Thymus (tissue), 11 donors: ENCODE results near the gene KRTAP10-9. TPM values are rescaled to one million over a fixed set of nuclear protein-coding genes. Genes with fewer than 3 reads are reported as not detected.

ENCODE experiments used
- DNase-seq, 9 donors: peaks; one replicate each; pipeline ENCODE4 v3.0.0-alpha.2; 2013; ENCODE audit warnings: low spot score in 9 of 9, low read depth in 6 of 9, missing footprints in 1 of 9
- H3K27ac ChIP-seq, 2 donors: one replicate each; pipeline ENCODE4 v1.5.1; 2013; ENCODE audit warnings: control low read depth in 1 of 2, low read depth in 1 of 2, low read length in 1 of 2, mild to moderate bottlenecking in 1 of 2, moderate library complexity in 1 of 2
- H3K27me3 ChIP-seq, 2 donors: one replicate each; pipeline ENCODE4 v1.5.1; 2013; ENCODE audit warnings: low read length in 1 of 2; ENCODE audit not compliant: control insufficient read depth in 2 of 2, insufficient read depth in 1 of 2
- H3K36me3 ChIP-seq, 2 donors: one replicate each; pipeline ENCODE4 v1.5.1; 2013; ENCODE audit warnings: low read length in 1 of 2, mild to moderate bottlenecking in 1 of 2, moderate library complexity in 1 of 2; ENCODE audit not compliant: control insufficient read depth in 2 of 2, insufficient read depth in 2 of 2
- H3K4me1 ChIP-seq, 2 donors: one replicate each; pipeline ENCODE4 v1.5.1; 2013; ENCODE audit warnings: low read length in 2 of 2; ENCODE audit not compliant: control insufficient read depth in 2 of 2, insufficient read depth in 2 of 2
- H3K4me3 ChIP-seq, 2 donors: one replicate each; pipeline ENCODE4 v1.5.1; 2013; ENCODE audit warnings: low read length in 2 of 2, control low read depth in 1 of 2, mild to moderate bottlenecking in 1 of 2
- H3K9me3 ChIP-seq, 2 donors: one replicate each; pipeline ENCODE4 v1.5.1; 2013; ENCODE audit warnings: low read length in 1 of 2, mild to moderate bottlenecking in 1 of 2; ENCODE audit not compliant: control insufficient read depth in 2 of 2, insufficient read depth in 1 of 2
- WGBS: extraction: QIAGEN DNeasy Blood & Tissue Kit; methylation state at CpG from one replicate; pipeline ENCODE4 v1.1.7; 2013; 5-methylcytosine and 5-hydroxymethylcytosine counted together
- polyA plus RNA-seq: library from polyadenylated mRNA; stranded (reverse); fragments of 200-250 nt; gene quantifications from one replicate; pipeline ENCODE4 v1.2.3, GENCODE V29; 2013
- total RNA-seq: library from RNA; stranded (reverse); fragments of 120-200 nt; gene quantifications from one replicate; pipeline ENCODE4 v1.2.4, GENCODE V29; 2013
- donor health status: healthy.

Gene KRTAP10-9
- total and polyA plus RNA-seq, 2 donors = not detected

DNA sequence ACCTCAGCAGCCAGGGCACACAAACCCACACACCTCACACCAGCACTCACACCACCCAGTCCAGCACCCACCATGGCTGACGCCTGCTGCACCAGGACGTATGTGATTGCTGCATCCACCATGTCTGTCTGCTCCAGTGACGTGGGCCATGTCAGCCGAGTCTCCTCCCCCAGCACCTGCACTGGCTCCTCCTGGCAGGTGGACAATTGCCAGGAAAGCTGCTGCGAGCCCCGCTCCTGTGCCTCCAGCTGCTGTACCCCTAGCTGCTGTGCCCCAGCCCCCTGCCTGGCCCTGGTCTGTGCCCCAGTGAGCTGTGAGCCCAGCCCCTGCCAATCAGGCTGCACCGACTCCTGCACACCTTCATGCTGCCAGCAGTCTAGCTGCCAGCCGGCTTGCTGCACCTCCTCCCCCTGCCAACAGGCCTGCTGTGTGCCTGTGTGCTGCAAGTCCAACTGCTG, 14.8 kb upstream of the KRTAP10-9 start, which contains the start of gene KRTAP10-8:
Gene KRTAP10-8 (plus strand): TSS at position 51 of the 458 bp plus-strand sequence. CDS start 22 bp downstream, at position 73.
- peaks cover 3 to 25% of the 10 kb centered on the region in 2 donors for H3K9me3 ChIP-seq
- no peak for DNase-seq
- 94% methylated on average over 8 of the region's 8 CpGs for WGBS
- no peak within 1 kb of the TSS for H3K4me3 ChIP-seq
- no peaks in the 10 kb centered on the region for H3K36me3 ChIP-seq
- H3K4me1 ChIP-seq = peaks cover 0 to 1% of the 10 kb centered on the region in 2 donors
- no peak within 1 kb of the TSS for H3K27ac ChIP-seq
- peaks cover 0 to 2% of the 10 kb centered on the region in 2 donors for H3K27me3 ChIP-seq

DNA sequence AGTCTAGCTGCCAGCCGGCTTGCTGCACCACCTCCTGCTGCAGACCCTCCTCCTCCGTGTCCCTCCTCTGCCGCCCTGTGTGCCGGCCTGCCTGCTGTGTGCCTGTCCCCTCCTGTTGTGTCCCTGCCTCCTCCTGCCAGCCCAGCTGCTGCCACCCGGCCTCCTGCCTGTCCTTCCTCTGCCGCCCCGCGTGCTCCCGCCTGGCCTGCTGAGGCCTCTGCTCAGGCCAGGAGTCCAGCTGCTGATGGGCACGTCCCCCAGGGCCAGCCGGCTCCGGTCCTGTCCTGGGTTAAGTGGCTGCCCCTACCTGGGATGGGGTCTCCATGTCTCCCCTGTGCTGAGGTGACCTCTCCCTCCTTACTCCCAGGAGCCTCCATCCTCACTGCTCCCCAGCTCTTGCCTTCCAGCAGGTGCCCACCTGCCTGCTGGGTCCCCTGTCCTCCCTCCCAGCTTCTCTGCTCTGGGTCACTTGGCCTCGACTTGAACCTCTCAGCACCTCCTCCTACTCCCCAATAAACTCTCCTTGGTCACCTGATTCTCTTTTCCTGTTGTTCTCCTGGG, 14.1 kb upstream of the KRTAP10-9 start:
- no peak for DNase-seq
- 91% methylated on average over 13 of the region's 13 CpGs for WGBS

DNA sequence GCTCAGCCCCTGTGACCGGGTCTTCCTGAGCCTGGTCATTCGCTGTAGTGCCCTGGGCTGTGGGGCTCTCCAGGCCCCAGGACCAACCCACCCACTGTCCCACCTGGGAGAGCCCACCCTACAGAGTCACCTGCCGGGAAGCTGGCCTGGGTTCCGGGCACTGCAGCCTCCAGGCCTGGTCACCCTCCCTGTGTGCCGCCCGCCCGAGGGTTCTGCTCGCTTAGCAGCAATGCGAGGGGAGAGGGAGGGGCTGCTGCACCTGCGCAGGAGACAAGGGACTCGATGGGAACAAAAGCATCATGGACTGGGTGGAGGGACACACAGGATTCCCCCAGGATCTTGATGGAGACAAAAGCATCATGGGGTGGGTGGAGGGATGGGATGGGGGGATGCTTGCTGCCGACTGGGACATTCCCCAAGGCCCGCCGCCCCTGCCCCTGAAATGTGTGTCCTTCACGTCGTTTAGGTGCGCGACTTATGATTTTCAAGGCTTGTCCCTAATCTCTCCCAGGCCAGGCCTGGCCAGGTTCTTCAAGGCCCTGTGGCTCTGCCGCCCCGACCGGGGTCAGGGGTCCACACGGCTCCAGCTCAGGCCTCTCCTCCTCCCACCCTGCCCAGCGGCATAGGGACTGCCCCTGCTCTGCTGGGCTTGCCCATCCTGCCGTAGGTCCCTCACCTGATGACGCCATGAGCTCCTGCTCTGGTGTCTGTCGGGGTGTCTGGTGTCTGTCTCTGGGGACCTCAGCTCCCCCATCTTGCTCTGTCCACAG, 13.3 kb upstream of the KRTAP10-9 start:
- peaks cover 0 to 2% of the 10 kb centered on the region in 2 donors for H3K27me3 ChIP-seq
- H3K4me3 ChIP-seq = no peak overlapping the region
- peaks cover 3 to 27% of the 10 kb centered on the region in 2 donors for H3K9me3 ChIP-seq
- no peaks in the 10 kb centered on the region for H3K36me3 ChIP-seq
- H3K4me1 ChIP-seq = peaks cover 0 to 3% of the 10 kb centered on the region in 2 donors
- DNase-seq = no peak
- H3K27ac ChIP-seq = no peak overlapping the region
- WGBS = 96% methylated on average over 26 of the region's 26 CpGs

More for the DNA sequence above, 14.1 kb upstream of the KRTAP10-9 start:
- Histone ChIP-seq H3K9me3 (peaks cover 3 to 27% of the 10 kb centered on the region in 2 donors), H3K27me3 (peaks cover 0 to 2% of the 10 kb centered on the region in 2 donors), H3K36me3 (no peaks in the 10 kb centered on the region), H3K4me3 (no peak overlapping the region), H3K4me1 (peaks cover 0 to 3% of the 10 kb centered on the region in 2 donors), H3K27ac (no peak overlapping the region)

DNA sequence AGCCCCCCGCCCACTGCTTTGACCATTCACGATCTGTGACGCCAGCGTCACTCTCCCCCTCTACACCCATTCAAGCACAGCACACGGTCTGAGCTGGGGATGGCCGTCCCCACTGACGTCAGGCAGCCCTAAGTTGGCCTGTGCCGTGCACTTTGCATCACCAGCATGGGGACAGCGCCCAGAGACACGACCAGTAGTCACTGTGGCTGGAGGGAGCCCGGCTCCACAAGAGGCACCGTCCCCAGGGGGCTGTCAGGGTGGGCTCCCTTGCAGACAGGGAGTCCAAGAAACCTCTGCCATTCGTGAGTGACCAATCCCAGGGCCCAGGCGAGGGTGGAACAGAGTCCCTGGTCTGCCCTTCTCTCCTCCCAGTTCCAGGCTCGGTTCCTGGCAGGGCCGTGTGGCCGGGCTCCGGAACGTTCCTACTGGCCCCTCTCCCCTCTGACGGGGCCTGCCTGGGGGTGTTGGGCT, 12.7 kb upstream of the KRTAP10-9 start:
- peaks cover 3 to 27% of the 10 kb centered on the region in 2 donors for H3K9me3 ChIP-seq
- H3K36me3 ChIP-seq = no peaks in the 10 kb centered on the region
- H3K27ac ChIP-seq = no peak overlapping the region
- H3K4me1 ChIP-seq = peaks cover 0 to 3% of the 10 kb centered on the region in 2 donors
- H3K27me3 ChIP-seq = peaks cover 0 to 2% of the 10 kb centered on the region in 2 donors
- no peak overlapping the region for H3K4me3 ChIP-seq
- no peak for DNase-seq
- 91% methylated on average over 20 of the region's 20 CpGs for WGBS

DNA sequence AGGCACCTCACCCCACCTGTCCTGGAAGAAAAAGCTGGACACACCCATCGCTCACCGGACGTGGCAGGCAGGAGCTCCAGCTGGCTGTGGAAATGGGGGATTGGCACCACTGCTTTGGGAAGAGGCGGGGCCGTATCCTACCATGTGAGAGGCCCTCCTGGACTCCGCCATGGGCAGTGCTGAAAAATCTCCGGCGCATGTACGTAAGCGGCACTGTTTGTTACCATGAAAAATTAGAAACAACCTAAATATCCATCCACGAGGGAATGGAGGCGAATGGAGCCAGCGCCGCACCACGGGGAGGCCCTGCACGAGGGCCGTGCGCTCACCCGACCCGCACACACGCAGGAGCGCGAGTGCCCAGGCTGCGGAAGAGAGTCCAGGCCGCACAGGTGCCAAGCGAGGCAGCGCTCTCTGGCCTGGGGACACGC, 11.9 kb upstream of the KRTAP10-9 start:
- 94% methylated on average over 28 of the region's 28 CpGs for WGBS
- H3K4me1 ChIP-seq = peaks cover 0 to 3% of the 10 kb centered on the region in 2 donors
- no peak for DNase-seq
- peaks cover 0 to 2% of the 10 kb centered on the region in 2 donors for H3K27me3 ChIP-seq
- no peak overlapping the region for H3K4me3 ChIP-seq
- peaks cover 3 to 27% of the 10 kb centered on the region in 2 donors for H3K9me3 ChIP-seq
- no peak overlapping the region for H3K27ac ChIP-seq
- H3K36me3 ChIP-seq = no peaks in the 10 kb centered on the region

DNA sequence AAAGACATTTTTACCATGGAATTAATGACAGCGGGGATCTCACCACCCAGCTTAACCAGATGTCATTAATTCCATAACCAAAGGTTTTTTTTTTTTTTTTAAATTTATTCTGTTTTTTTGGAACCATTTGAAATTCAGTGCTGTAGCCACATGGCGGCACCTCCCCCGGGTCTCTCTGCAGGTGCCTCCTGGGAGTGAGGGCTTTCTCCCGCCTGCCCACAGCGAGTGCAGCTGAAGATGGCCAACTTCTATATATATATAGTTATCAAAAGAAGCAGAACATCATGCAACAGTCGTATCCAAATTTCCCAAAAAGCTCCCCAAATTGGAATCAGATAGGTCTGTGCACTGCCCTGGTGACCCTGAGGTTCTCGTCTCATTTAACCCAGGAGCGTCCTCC, 11.4 kb upstream of the KRTAP10-9 start:
- Histone ChIP-seq H3K9me3 (peaks cover 3 to 25% of the 10 kb centered on the region in 2 donors), H3K4me3 (no peak overlapping the region), H3K4me1 (peaks cover 0 to 3% of the 10 kb centered on the region in 2 donors), H3K27me3 (peaks cover 0 to 2% of the 10 kb centered on the region in 2 donors), H3K27ac (no peak overlapping the region), H3K36me3 (no peaks in the 10 kb centered on the region)
- DNase-seq = no peak
- WGBS = 74% methylated on average over 8 of the region's 8 CpGs

DNA sequence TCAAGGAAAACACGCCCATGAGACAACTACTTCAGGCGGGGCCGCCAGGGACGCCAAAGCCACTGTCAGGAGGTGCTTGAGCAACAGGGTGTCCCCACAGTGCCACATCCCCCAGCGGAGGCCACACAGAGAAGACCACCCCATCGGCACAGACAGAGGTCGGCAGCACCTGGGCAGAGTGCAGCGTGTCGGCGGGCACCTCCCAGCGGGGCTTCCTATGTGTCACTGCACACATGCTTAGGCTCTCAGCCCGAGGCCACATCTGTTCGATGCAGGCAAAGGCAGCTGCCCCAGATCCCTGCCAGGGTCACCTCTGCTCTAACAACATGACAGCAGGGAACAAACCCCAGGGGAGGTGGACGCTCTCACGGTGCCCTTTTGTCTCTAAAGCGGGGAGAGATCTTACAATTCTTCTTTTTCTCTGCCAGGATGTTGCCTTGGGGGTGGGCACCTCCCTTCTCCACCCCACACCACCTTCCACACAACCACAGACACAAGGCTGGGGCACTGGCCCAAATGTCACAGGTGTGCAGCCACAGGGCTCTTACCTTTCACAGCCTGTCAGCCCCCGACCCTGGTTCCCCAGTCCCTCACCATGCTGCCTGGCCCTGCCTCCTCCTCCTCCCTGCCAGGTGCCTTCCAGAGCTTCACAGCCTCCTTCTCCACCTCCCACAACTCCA, 10.8 kb upstream of the KRTAP10-9 start:
- Histone ChIP-seq H3K9me3 (peaks cover 3 to 22% of the 10 kb centered on the region in 2 donors), H3K4me1 (peaks cover 0 to 3% of the 10 kb centered on the region in 2 donors), H3K36me3 (no peaks in the 10 kb centered on the region), H3K27ac (no peak overlapping the region), H3K27me3 (peaks cover 0 to 2% of the 10 kb centered on the region in 2 donors), H3K4me3 (no peak overlapping the region)
- no peak for DNase-seq
- WGBS = 82% methylated on average over 17 of the region's 17 CpGs

DNA sequence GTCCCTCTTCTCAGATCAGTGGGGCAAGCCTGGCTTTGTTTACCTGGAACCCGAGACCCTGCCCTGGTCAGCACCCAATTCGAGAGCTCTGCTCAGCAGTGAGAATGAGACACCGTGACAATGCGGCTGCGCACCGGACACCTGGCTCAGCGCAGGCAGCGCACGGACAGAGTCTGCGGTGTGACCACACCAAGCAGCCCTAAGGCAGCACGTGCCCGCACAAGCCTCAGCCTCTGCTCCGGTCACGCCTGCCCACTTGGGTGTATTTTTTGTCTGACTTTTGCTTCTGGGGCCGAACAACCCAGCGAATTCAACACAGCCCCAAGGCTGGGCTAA, 10.3 kb upstream of the KRTAP10-9 start:
- H3K9me3 ChIP-seq = peaks cover 3 to 19% of the 10 kb centered on the region in 2 donors

More for the DNA sequence above, 10.3 kb upstream of the KRTAP10-9 start:
- no peak overlapping the region for H3K4me3 ChIP-seq
- H3K27ac ChIP-seq = no peak overlapping the region
- WGBS = 85% methylated on average over 16 of the region's 16 CpGs
- H3K27me3 ChIP-seq = peaks cover 0 to 2% of the 10 kb centered on the region in 2 donors
- H3K36me3 ChIP-seq = no peaks in the 10 kb centered on the region
- no peak for DNase-seq
- peaks cover 0 to 3% of the 10 kb centered on the region in 2 donors for H3K4me1 ChIP-seq
